GM12875 (cell line): ENCODE measurements around the gene C4orf50.

Source experiments
- H3K4me3 ChIP-seq: one replicate; pipeline ENCODE4 v1.5.1; 2011; ENCODE audit warnings: low read depth, low read length, control low read depth
- TF ChIP-seq, protein P1 (sequence below): IDR thresholded peaks from 2 replicates; pipeline ENCODE4 v1.5.1; 2011; ENCODE audit warnings: low read depth, mild to moderate bottlenecking, control low read depth, inconsistent platforms, low read length, moderate library complexity, borderline replicate concordance; ENCODE audit not compliant: insufficient read depth

C4orf50 gene

DNA sequence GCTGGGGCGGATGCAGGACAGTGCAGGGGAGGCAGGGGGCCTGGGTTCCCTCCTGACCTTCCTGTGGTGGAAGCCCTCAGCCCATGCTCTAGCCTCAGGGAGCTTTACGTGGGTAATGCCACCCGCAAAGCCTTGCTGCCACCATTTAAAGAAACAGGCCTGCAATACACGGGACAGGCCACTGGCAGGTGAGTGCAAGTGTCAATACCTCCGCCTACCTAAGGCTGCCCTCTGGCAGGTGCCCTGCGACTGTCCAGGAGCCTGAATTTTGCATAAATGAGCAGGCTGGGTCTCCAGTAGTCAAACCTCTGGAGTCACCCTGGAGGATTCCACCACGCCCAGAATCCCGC, 131.2 kb downstream of the C4orf50 start:
- TF ChIP-seq, protein P1, sequence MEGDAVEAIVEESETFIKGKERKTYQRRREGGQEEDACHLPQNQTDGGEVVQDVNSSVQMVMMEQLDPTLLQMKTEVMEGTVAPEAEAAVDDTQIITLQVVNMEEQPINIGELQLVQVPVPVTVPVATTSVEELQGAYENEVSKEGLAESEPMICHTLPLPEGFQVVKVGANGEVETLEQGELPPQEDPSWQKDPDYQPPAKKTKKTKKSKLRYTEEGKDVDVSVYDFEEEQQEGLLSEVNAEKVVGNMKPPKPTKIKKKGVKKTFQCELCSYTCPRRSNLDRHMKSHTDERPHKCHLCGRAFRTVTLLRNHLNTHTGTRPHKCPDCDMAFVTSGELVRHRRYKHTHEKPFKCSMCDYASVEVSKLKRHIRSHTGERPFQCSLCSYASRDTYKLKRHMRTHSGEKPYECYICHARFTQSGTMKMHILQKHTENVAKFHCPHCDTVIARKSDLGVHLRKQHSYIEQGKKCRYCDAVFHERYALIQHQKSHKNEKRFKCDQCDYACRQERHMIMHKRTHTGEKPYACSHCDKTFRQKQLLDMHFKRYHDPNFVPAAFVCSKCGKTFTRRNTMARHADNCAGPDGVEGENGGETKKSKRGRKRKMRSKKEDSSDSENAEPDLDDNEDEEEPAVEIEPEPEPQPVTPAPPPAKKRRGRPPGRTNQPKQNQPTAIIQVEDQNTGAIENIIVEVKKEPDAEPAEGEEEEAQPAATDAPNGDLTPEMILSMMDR = no peak
- no peak overlapping the region for H3K4me3 ChIP-seq

DNA sequence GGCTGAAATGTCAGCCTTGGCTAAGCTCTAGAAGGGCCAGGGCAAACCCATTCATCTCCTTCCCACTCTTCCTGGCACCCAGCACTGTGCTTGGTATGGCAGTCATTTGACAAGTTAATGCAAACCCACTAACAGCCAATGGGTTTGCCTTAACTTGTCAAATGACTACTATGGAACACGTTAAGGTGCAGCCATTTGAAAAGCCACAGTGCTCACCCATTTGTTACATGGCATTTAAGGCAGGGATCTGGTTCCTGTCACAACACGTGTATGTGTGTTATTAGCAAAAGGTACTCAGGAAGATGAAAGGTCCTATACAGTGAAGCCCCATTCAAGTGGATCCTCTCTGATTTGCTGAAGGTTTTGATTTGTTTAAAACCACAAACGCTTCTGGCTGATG, 132.5 kb downstream of the C4orf50 start:
- H3K4me3 ChIP-seq = no peak overlapping the region
- TF ChIP-seq, protein P1 = no peak

DNA sequence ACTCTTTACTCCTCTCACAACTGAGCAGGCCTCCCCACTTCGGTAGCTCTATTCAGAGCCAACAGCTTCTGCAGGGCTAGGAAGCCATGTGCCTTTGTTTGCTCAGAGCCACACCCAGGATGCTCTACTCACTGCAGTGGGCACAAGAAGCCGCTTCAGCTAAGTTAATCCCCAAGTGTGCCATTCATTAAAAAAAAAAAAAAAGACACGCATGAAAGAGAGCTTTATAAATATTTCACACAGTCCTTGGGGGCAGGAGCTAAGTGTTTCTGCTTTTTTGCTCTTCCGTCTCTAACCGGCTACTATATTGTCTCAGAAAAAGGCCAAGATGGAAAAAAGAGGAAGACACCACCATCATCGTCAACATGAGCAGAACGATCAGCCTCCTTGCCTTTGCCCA, 133.4 kb downstream of the C4orf50 start:
- H3K4me3 ChIP-seq = no peak overlapping the region
- TF ChIP-seq, protein P1 = no peak

DNA sequence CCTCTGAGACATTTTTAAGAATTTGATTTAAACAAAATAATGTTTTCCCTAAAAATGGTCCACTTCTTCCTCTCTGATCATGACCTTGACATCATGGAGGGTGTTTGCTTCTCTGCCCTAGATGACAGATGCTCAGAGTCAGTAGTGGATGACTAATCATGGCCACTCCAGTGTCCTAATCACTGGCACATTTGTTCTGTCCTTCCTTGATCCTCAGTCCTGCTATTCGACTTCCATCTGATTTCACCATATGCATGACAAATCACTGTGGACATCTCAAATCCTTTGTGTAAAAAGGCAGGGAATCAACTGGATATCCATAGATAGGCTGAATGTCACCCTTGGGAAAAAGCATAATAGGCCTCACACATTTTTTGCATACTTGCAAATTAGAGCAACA, 134.3 kb downstream of the C4orf50 start:
- no peak overlapping the region for H3K4me3 ChIP-seq
- TF ChIP-seq, protein P1 = no peak

DNA sequence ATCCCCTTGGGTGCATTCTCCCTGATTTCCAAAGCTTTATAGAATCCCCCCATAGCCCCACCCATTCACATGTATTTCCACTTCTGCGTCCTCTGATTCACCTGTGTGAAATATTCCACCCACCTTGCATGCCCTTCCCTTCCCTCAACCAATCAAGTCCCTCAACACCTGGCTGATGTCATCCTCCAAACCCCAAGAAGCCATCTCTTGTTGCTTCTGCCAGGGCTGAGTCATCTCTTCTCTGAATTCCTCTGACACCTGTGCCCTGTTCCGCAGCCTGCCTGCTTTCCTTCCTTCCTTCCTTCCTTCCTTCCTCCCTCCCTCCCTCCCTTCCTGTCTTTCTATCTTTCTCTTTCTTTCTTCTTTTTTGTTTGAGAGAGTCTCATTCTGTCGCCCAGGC, 135.3 kb downstream of the C4orf50 start:
- TF ChIP-seq, protein P1 = no peak
- H3K4me3 ChIP-seq = no peak overlapping the region

DNA sequence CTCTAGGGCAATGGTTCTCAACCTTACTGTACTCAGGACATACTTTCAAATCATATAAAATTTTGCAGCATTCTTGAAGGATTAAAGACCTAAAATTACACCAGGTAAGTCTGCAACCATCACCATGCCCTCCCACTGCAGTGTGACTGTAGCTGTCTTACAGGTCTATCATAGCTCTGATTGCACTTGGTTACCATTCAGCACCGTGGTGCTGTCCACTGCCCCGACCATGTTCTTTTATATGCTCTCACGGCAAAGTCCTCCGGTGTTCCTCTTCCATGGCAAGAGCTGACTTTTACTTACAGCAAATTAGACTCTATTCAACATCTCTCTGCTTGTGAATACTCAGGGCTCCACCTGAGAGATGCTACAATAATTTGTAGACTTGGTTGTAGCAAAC, 136.9 kb downstream of the C4orf50 start:
- H3K4me3 ChIP-seq = no peak overlapping the region
- TF ChIP-seq, protein P1 = no peak

DNA sequence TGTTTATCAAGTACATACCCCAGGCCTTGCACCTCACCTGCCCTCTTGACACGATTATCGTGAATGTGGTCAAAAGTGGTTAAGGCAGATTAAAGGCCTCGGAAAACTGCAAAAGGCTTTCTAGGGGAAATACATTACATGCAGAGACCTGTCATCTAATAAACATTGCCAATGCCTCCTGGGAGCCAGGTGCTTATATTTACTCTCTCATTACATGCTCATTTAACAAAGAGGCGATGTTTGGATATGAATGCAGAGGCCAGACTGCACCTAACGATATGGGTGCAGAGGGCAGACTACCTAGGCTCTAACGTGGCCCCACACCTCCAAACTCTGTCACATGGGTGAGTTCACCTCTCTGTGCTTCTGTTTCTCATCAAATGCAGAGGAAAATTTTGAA, 139.9 kb downstream of the C4orf50 start:
- TF ChIP-seq, protein P1 = no peak
- H3K4me3 ChIP-seq = no peak overlapping the region
